ENCODE results near the gene SLC38A5.

Gene SLC38A5

GRCh38 chrX:48509245-48509590 is 39.2 kb upstream of the SLC38A5 start:
- Histone ChIP-seq H3K9ac (ENCODE audit: low read depth, low read length) (peak overlapping the region; percentile 67), H3K27me3 (ENCODE audit: insufficient read depth, low read length) (no peaks in the 10 kb centered on the region), H3K9me3 (ENCODE audit: insufficient read depth, low read depth, low read length) (no peaks in the 10 kb centered on the region), H3K4me3 (ENCODE audit: low read length) (peak overlapping the region; percentile 95), H3K27ac (ENCODE audit: low read depth, low read length) (no peak overlapping the region), H3K36me3 (ENCODE audit: insufficient read depth, low read length) (0 out of 2 replicates have a peak, but pooled peaks cover 2% of the 10 kb centered on the region), H3K4me1 (ENCODE audit: insufficient read depth, low read length) (no peaks in the 10 kb centered on the region)
- WGBS = 7% methylated on average over 7 of the region's 16 CpGs

GRCh38 chrX:48508400-48509244 is 38.6 kb upstream of the SLC38A5 start, which contains the start of gene PORCN:
PORCN (plus strand) TSS chrX:48508992; CDS start chrX:48509821, 829 bp downstream.
- H3K27ac ChIP-seq (ENCODE audit: low read depth, low read length) = no peak within 1 kb of the TSS; the same call in 1 of the 2 replicates
- peak within 1 kb of the TSS; percentile 95 for H3K4me3 ChIP-seq (ENCODE audit: low read length)
- WGBS = under 1% methylated on average over 52 of the region's 65 CpGs
- 0 out of 2 replicates have a peak, but pooled peaks cover 2% of the 10 kb centered on the region for H3K36me3 ChIP-seq (ENCODE audit: insufficient read depth, low read length)
- H3K4me1 ChIP-seq (ENCODE audit: insufficient read depth, low read length) = no peaks in the 10 kb centered on the region
- H3K9ac ChIP-seq (ENCODE audit: low read depth, low read length) = peak within 1 kb of the TSS; percentile 84
- H3K9me3 ChIP-seq (ENCODE audit: insufficient read depth, low read depth, low read length) = no peaks in the 10 kb centered on the region
- no peaks in the 10 kb centered on the region for H3K27me3 ChIP-seq (ENCODE audit: insufficient read depth, low read length)

GRCh38 chrX:48507246-48507645 is 37.2 kb upstream of the SLC38A5 start:
- Histone ChIP-seq H3K9ac (ENCODE audit: low read depth, low read length) (no peak overlapping the region), H3K36me3 (ENCODE audit: insufficient read depth, low read length) (0 out of 2 replicates have a peak, but pooled peaks cover 2% of the 10 kb centered on the region), H3K4me1 (ENCODE audit: insufficient read depth, low read length) (no peaks in the 10 kb centered on the region), H3K4me3 (ENCODE audit: low read length) (no peak overlapping the region), H3K9me3 (ENCODE audit: insufficient read depth, low read depth, low read length) (no peaks in the 10 kb centered on the region), H3K27ac (ENCODE audit: low read depth, low read length) (no peak overlapping the region), H3K27me3 (ENCODE audit: insufficient read depth, low read length) (no peaks in the 10 kb centered on the region)
- 90% methylated on average over 5 of the region's 5 CpGs for WGBS

- 90% methylated on average over 4 of the region's 5 CpGs for WGBS
- H3K27me3 ChIP-seq (ENCODE audit: insufficient read depth, low read length) = no peaks in the 10 kb centered on the region
- no peak overlapping the region for H3K9ac ChIP-seq (ENCODE audit: low read depth, low read length)
- no peaks in the 10 kb centered on the region for H3K36me3 ChIP-seq (ENCODE audit: insufficient read depth, low read length)
- no peaks in the 10 kb centered on the region for H3K4me1 ChIP-seq (ENCODE audit: insufficient read depth, low read length)
- H3K27ac ChIP-seq (ENCODE audit: low read depth, low read length) = no peak overlapping the region
- no peaks in the 10 kb centered on the region for H3K9me3 ChIP-seq (ENCODE audit: insufficient read depth, low read depth, low read length)
- no peak overlapping the region for H3K4me3 ChIP-seq (ENCODE audit: low read length)
Observed at GRCh38 chrX:48505481-48505880, 35.4 kb upstream of the SLC38A5 start.

GRCh38 chrX:48504261-48504660 is 34.2 kb upstream of the SLC38A5 start:
- 86% methylated on average over 6 of the region's 7 CpGs for WGBS
- Histone ChIP-seq H3K27ac (ENCODE audit: low read depth, low read length) (no peak overlapping the region), H3K9me3 (ENCODE audit: insufficient read depth, low read depth, low read length) (no peaks in the 10 kb centered on the region)

GRCh38 chrX:48498374-48498809 is 28.3 kb upstream of the SLC38A5 start:
- no peak overlapping the region for H3K9ac ChIP-seq (ENCODE audit: low read depth, low read length)
- H3K36me3 ChIP-seq (ENCODE audit: insufficient read depth, low read length) = no peaks in the 10 kb centered on the region
- no peaks in the 10 kb centered on the region for H3K4me1 ChIP-seq (ENCODE audit: insufficient read depth, low read length)
- H3K4me3 ChIP-seq (ENCODE audit: low read length) = no peak overlapping the region
- H3K9me3 ChIP-seq (ENCODE audit: insufficient read depth, low read depth, low read length) = no peaks in the 10 kb centered on the region
- no peaks in the 10 kb centered on the region for H3K27me3 ChIP-seq (ENCODE audit: insufficient read depth, low read length)
- WGBS = 64% methylated on average over 6 of the region's 6 CpGs
- no peak overlapping the region for H3K27ac ChIP-seq (ENCODE audit: low read depth, low read length)

More at GRCh38 chrX:48504261-48504660, 34.2 kb upstream of the SLC38A5 start:
- H3K4me3 ChIP-seq (ENCODE audit: low read length) = no peak overlapping the region
- H3K9ac ChIP-seq (ENCODE audit: low read depth, low read length) = no peak overlapping the region
- no peaks in the 10 kb centered on the region for H3K36me3 ChIP-seq (ENCODE audit: insufficient read depth, low read length)
- H3K4me1 ChIP-seq (ENCODE audit: insufficient read depth, low read length) = no peaks in the 10 kb centered on the region
- H3K27me3 ChIP-seq (ENCODE audit: insufficient read depth, low read length) = no peaks in the 10 kb centered on the region

- Histone ChIP-seq H3K36me3 (ENCODE audit: insufficient read depth, low read length) (no peaks in the 10 kb centered on the region), H3K9ac (ENCODE audit: low read depth, low read length) (no peak overlapping the region), H3K27ac (ENCODE audit: low read depth, low read length) (no peak overlapping the region), H3K4me3 (ENCODE audit: low read length) (no peak overlapping the region), H3K4me1 (ENCODE audit: insufficient read depth, low read length) (no peaks in the 10 kb centered on the region), H3K27me3 (ENCODE audit: insufficient read depth, low read length) (no peaks in the 10 kb centered on the region), H3K9me3 (ENCODE audit: insufficient read depth, low read depth, low read length) (no peaks in the 10 kb centered on the region)
- WGBS = 84% methylated on average over 5 of the region's 5 CpGs
Observed at GRCh38 chrX:48497871-48498270, 27.8 kb upstream of the SLC38A5 start.

- H3K27ac ChIP-seq (ENCODE audit: low read depth, low read length) = no peak overlapping the region
- H3K4me3 ChIP-seq (ENCODE audit: low read length) = no peak overlapping the region
- no peak overlapping the region for H3K9ac ChIP-seq (ENCODE audit: low read depth, low read length)
- WGBS = 80% methylated on average over 4 of the region's 4 CpGs
- no peaks in the 10 kb centered on the region for H3K27me3 ChIP-seq (ENCODE audit: insufficient read depth, low read length)
- no peaks in the 10 kb centered on the region for H3K36me3 ChIP-seq (ENCODE audit: insufficient read depth, low read length)
- H3K4me1 ChIP-seq (ENCODE audit: insufficient read depth, low read length) = no peaks in the 10 kb centered on the region
- H3K9me3 ChIP-seq (ENCODE audit: insufficient read depth, low read depth, low read length) = no peaks in the 10 kb centered on the region
Observed at GRCh38 chrX:48496660-48497059, 26.6 kb upstream of the SLC38A5 start.

GRCh38 chrX:48493890-48494364 is 23.9 kb upstream of the SLC38A5 start:
- H3K9me3 ChIP-seq (ENCODE audit: insufficient read depth, low read depth, low read length) = no peaks in the 10 kb centered on the region
- H3K27me3 ChIP-seq (ENCODE audit: insufficient read depth, low read length) = no peaks in the 10 kb centered on the region
- no peak overlapping the region for H3K4me3 ChIP-seq (ENCODE audit: low read length)
- H3K27ac ChIP-seq (ENCODE audit: low read depth, low read length) = no peak overlapping the region
- no peak overlapping the region for H3K9ac ChIP-seq (ENCODE audit: low read depth, low read length)
- no peaks in the 10 kb centered on the region for H3K4me1 ChIP-seq (ENCODE audit: insufficient read depth, low read length)
- no peaks in the 10 kb centered on the region for H3K36me3 ChIP-seq (ENCODE audit: insufficient read depth, low read length)
- 55% methylated on average over 10 of the region's 10 CpGs for WGBS

- Histone ChIP-seq H3K27me3 (ENCODE audit: insufficient read depth, low read length) (no peaks in the 10 kb centered on the region), H3K36me3 (ENCODE audit: insufficient read depth, low read length) (no peaks in the 10 kb centered on the region; the same call in 1 of the 2 replicates), H3K4me1 (ENCODE audit: insufficient read depth, low read length) (no peaks in the 10 kb centered on the region), H3K9ac (ENCODE audit: low read depth, low read length) (no peak overlapping the region), H3K4me3 (ENCODE audit: low read length) (no peak overlapping the region), H3K9me3 (ENCODE audit: insufficient read depth, low read depth, low read length) (no peaks in the 10 kb centered on the region), H3K27ac (ENCODE audit: low read depth, low read length) (no peak overlapping the region)
- WGBS = 74% methylated on average over 6 of the region's 7 CpGs
Observed at GRCh38 chrX:48492293-48492910, 22.3 kb upstream of the SLC38A5 start.

- no peaks in the 10 kb centered on the region for H3K9me3 ChIP-seq (ENCODE audit: insufficient read depth, low read depth, low read length)
- WGBS = 84% methylated on average over 9 of the region's 9 CpGs
- no peak overlapping the region for H3K27ac ChIP-seq (ENCODE audit: low read depth, low read length)
- H3K4me3 ChIP-seq (ENCODE audit: low read length) = no peak overlapping the region
- no peaks in the 10 kb centered on the region for H3K27me3 ChIP-seq (ENCODE audit: insufficient read depth, low read length)
- H3K9ac ChIP-seq (ENCODE audit: low read depth, low read length) = no peak overlapping the region
- no peaks in the 10 kb centered on the region for H3K4me1 ChIP-seq (ENCODE audit: insufficient read depth, low read length)
- no peaks in the 10 kb centered on the region; the same call in 1 of the 2 replicates for H3K36me3 ChIP-seq (ENCODE audit: insufficient read depth, low read length)
Observed at GRCh38 chrX:48491809-48492208, 21.7 kb upstream of the SLC38A5 start.

Measured in HUES64 (cell line).